ENCODE data around the gene PMVK. TPM values are rescaled to one million over a fixed set of nuclear protein-coding genes. Genes with fewer than 3 reads are reported as not detected.
"Not testable (repeated sequence)": the region's sequence is repeated elsewhere in the genome, so short reads cannot be mapped to it uniquely, and the experiment has no call there.

The PMVK gene
- total and polyA plus RNA-seq, 2 donors from 2014 or later: 42.0 to 132 TPM

DNA sequence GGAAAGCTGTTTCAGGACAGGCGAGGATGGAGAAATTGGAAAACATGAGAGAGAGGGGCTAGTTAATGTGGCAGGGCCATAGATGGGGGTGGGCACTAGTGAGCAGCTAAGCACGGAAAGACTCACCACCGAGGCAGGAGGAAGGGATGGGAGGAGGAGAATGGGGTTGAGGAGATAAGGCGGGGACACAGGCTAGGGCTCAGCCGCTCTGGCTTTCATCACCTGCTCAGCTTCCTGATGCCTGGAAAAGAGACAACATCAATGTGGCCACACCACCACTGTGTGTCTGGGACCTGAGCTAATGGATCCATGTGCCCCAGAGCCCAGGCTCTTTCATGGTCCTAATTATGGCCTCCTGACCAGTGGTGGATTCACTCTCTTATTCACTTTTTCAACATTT, 27.6 kb downstream of the PMVK start:
- H3K9me3 ChIP-seq (ENCODE audit: control insufficient read depth in 2 of 3, insufficient read depth in 1 of 3, low read length in 3 of 3): no peaks in the 10 kb centered on the region
- FAIRE-seq (no peak), DNase-seq (no peak)
- H3K27ac ChIP-seq (ENCODE audit: low read depth in 2 of 2, low read length in 2 of 2): no peak overlapping the region
- TF ChIP-seq, protein P1, sequence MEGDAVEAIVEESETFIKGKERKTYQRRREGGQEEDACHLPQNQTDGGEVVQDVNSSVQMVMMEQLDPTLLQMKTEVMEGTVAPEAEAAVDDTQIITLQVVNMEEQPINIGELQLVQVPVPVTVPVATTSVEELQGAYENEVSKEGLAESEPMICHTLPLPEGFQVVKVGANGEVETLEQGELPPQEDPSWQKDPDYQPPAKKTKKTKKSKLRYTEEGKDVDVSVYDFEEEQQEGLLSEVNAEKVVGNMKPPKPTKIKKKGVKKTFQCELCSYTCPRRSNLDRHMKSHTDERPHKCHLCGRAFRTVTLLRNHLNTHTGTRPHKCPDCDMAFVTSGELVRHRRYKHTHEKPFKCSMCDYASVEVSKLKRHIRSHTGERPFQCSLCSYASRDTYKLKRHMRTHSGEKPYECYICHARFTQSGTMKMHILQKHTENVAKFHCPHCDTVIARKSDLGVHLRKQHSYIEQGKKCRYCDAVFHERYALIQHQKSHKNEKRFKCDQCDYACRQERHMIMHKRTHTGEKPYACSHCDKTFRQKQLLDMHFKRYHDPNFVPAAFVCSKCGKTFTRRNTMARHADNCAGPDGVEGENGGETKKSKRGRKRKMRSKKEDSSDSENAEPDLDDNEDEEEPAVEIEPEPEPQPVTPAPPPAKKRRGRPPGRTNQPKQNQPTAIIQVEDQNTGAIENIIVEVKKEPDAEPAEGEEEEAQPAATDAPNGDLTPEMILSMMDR (IDR thresholded peaks at IDR 0.05; ENCODE audit: borderline replicate concordance, extremely low read depth, insufficient read depth): no peak
- H3K4me3 ChIP-seq (ENCODE audit: low read length in 3 of 3): no peak overlapping the region
- H3K27me3 ChIP-seq (ENCODE audit: control insufficient read depth, insufficient read depth, low read length): no peaks in the 10 kb centered on the region
- no peaks in the 10 kb centered on the region for H3K36me3 ChIP-seq (ENCODE audit: control insufficient read depth in 2 of 3, insufficient read depth in 3 of 3, low read length in 3 of 3)
- no peak overlapping the region for H3K9ac ChIP-seq (ENCODE audit: low read length in 3 of 3)
- H3K4me1 ChIP-seq (ENCODE audit: control insufficient read depth in 2 of 3, insufficient read depth in 2 of 3, low read depth in 1 of 3, low read length in 3 of 3): no peaks in the 10 kb centered on the region
- intact Hi-C loops (cut with DNase I): no loop called here

- intact Hi-C loops (cut with DNase I): not testable (repeated sequence)
Observed at GRCh38 chr1:154908129-154908528, 28.4 kb downstream of the PMVK start.

GRCh38 chr1:154906621-154907081, 29.9 kb downstream of the PMVK start:
- Histone ChIP-seq H3K9me3 (ENCODE audit: control insufficient read depth in 2 of 3, insufficient read depth in 1 of 3, low read length in 3 of 3) (no peaks in the 10 kb centered on the region), H3K9ac (ENCODE audit: low read length in 3 of 3) (no peak overlapping the region), H3K4me1 (ENCODE audit: control insufficient read depth in 2 of 3, insufficient read depth in 2 of 3, low read depth in 1 of 3, low read length in 3 of 3) (no peaks in the 10 kb centered on the region), H3K27me3 (ENCODE audit: control insufficient read depth, insufficient read depth, low read length) (no peaks in the 10 kb centered on the region), H3K4me3 (ENCODE audit: low read length in 3 of 3) (no peak overlapping the region), H3K27ac (ENCODE audit: low read depth in 2 of 2, low read length in 2 of 2) (no peak overlapping the region), H3K36me3 (ENCODE audit: control insufficient read depth in 2 of 3, insufficient read depth in 3 of 3, low read length in 3 of 3) (no peaks in the 10 kb centered on the region)
- FAIRE-seq (no peak), DNase-seq (no peak)
- intact Hi-C loops (cut with DNase I): no loop called here
- TF ChIP-seq, protein P1 (IDR thresholded peaks at IDR 0.05; ENCODE audit: borderline replicate concordance, extremely low read depth, insufficient read depth): peak; percentile 31

More at GRCh38 chr1:154908129-154908528, 28.4 kb downstream of the PMVK start:
- not testable (repeated sequence) for DNase-seq; H3K9ac ChIP-seq (ENCODE audit: low read length in 3 of 3); H3K27ac ChIP-seq (ENCODE audit: low read depth in 2 of 2, low read length in 2 of 2); H3K9me3 ChIP-seq (ENCODE audit: control insufficient read depth in 2 of 3, insufficient read depth in 1 of 3, low read length in 3 of 3); H3K27me3 ChIP-seq (ENCODE audit: control insufficient read depth, insufficient read depth, low read length); H3K4me1 ChIP-seq (ENCODE audit: control insufficient read depth in 2 of 3, insufficient read depth in 2 of 3, low read depth in 1 of 3, low read length in 3 of 3); H3K4me3 ChIP-seq (ENCODE audit: low read length in 3 of 3); FAIRE-seq; H3K36me3 ChIP-seq (ENCODE audit: control insufficient read depth in 2 of 3, insufficient read depth in 3 of 3, low read length in 3 of 3)

GRCh38 chr1:154902938-154903566, 33.5 kb downstream of the PMVK start:
- no peak overlapping the region for H3K27ac ChIP-seq (ENCODE audit: low read depth in 2 of 2, low read length in 2 of 2)
- no peak overlapping the region for H3K9ac ChIP-seq (ENCODE audit: low read length in 3 of 3)
- DNase-seq (no peak), FAIRE-seq (no peak)
- TF ChIP-seq, protein P1 (IDR thresholded peaks at IDR 0.05; ENCODE audit: borderline replicate concordance, extremely low read depth, insufficient read depth): no peak
- no peaks in the 10 kb centered on the region for H3K36me3 ChIP-seq (ENCODE audit: control insufficient read depth in 2 of 3, insufficient read depth in 3 of 3, low read length in 3 of 3)
- no peaks in the 10 kb centered on the region for H3K27me3 ChIP-seq (ENCODE audit: control insufficient read depth, insufficient read depth, low read length)
- H3K9me3 ChIP-seq (ENCODE audit: control insufficient read depth in 2 of 3, insufficient read depth in 1 of 3, low read length in 3 of 3): no peaks in the 10 kb centered on the region
- intact Hi-C loops (cut with DNase I): no loop called here
- H3K4me1 ChIP-seq (ENCODE audit: control insufficient read depth in 2 of 3, insufficient read depth in 2 of 3, low read depth in 1 of 3, low read length in 3 of 3): no peaks in the 10 kb centered on the region
- H3K4me3 ChIP-seq (ENCODE audit: low read length in 3 of 3): no peak overlapping the region
